ENCODE data around the gene GAB2. TPM values are rescaled to one million over a fixed set of nuclear protein-coding genes. Genes with fewer than 3 reads are reported as not detected.

The GAB2 gene, protein sequence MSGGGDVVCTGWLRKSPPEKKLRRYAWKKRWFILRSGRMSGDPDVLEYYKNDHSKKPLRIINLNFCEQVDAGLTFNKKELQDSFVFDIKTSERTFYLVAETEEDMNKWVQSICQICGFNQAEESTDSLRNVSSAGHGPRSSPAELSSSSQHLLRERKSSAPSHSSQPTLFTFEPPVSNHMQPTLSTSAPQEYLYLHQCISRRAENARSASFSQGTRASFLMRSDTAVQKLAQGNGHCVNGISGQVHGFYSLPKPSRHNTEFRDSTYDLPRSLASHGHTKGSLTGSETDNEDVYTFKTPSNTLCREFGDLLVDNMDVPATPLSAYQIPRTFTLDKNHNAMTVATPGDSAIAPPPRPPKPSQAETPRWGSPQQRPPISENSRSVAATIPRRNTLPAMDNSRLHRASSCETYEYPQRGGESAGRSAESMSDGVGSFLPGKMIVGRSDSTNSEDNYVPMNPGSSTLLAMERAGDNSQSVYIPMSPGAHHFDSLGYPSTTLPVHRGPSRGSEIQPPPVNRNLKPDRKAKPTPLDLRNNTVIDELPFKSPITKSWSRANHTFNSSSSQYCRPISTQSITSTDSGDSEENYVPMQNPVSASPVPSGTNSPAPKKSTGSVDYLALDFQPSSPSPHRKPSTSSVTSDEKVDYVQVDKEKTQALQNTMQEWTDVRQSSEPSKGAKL
- 11.7 and 20.5 TPM in 2 replicates for total RNA-seq

DNA sequence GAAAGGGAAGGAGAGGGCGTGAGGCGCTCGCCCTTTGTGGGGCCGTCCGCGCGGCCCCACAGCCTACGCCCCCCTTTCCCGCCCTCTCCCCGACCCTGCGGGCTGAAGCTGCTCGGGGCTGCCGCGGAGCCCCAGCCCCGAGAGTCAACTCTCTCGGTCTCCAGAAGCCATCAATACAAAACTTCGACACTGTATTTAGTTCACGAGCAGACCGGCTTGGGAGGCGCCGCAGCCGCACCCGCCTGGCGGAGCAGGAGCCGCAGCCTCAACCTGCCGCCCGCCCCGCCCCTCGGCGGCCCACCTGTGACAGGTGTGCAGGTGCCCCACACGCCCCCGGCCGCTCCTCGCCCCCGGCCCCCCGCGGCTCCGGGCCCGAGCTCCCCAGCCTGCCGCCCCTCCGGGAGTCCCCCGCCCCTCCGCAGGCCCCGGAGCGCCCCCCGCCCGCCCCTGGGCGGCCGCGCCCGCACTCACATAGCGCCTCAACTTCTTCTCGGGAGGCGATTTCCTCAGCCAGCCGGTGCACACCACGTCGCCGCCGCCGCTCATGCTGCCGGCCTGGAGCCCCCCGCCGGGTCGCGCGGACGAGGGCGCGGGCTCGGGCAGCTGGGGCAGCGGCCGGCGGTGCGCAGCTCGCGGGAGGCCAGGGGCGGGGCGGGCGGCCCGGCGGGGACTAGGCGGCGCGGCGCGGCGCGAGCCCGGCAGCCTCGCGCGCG, at the start of gene GAB2:
Gene GAB2, minus strand, starts transcription at position 646 of the 713 bp plus-strand sequence. Its CDS starts 100 bp downstream, at position 546.

GRCh38 chr11:78188286-78189173, 229.1 kb downstream of the GAB2 start, which contains the start of the genes KCTD21 and USP35:
Gene KCTD21, minus strand, starts transcription at chr11:78188626. Its CDS starts 14,072 bp downstream, at chr11:78174554.
Gene USP35, plus strand, starts transcription at chr11:78188919. Its CDS starts 7,327 bp downstream, at chr11:78196246.

Other genes with a start within 250 kb of the GAB2 start
- gene KCTD21, start 229.2 kb downstream of the GAB2 start, total RNA-seq: 3.1 and 13.5 TPM in 2 replicates
- 4.7 and 8.1 TPM in 2 replicates for gene USP35, start 228.9 kb downstream of the GAB2 start, total RNA-seq
- gene NARS2, start 157.0 kb upstream of the GAB2 start, total RNA-seq: 10.8 and 16.9 TPM in 2 replicates

Measured in bladder microvascular endothelial cell (primary cell).